K562 (cell line): ENCODE data around the gene TARS2. TPM values are rescaled to one million over a fixed set of nuclear protein-coding genes. Genes with fewer than 3 reads are reported as not detected.

Source experiments
- EP300 ChIP-seq: IDR thresholded peaks from 2 replicates; pipeline ENCODE4 v1.6.1; 2012; ENCODE audit warnings: low read length, improper control_type of control experiment
- GATA2 ChIP-seq: sonication (generic); formaldehyde crosslinking; IDR thresholded peaks from 2 replicates; pipeline ENCODE4 v1.4.0; 2020; ENCODE audit warnings: mild to moderate bottlenecking, missing genetic modification reagents
- GTF2E2 ChIP-seq: fragments of 200-800 bp; sonication (Bioruptor generic); IDR thresholded peaks from 2 replicates; pipeline ENCODE4 v1.6.1; 2016; ENCODE audit warnings: missing genetic modification characterization, missing compliant biosample characterization
- HBP1 ChIP-seq: fragments of 450-650 bp; formaldehyde crosslinking; IDR thresholded peaks from 2 replicates; pipeline ENCODE4 v1.4.0; 2022; ENCODE audit warnings: missing genetic modification characterization
- HNRNPH1 ChIP-seq: fragments of 200-400 bp; formaldehyde crosslinking; optimal IDR thresholded peaks from 2 replicates; pipeline ENCODE3; 2017; ENCODE audit warnings: low read depth, mild to moderate bottlenecking, low read length, moderate library complexity
- HNRNPK ChIP-seq: fragments of 200-400 bp; formaldehyde crosslinking; IDR thresholded peaks from one replicate; pipeline ENCODE4 v1.6.1; 2018; ENCODE audit warnings: mild to moderate bottlenecking, low read depth, low read length; ENCODE audit not compliant: poor library complexity, severe bottlenecking
- KDM5B ChIP-seq: fragments of 200-600 bp; sonication (generic); IDR thresholded peaks from 2 replicates; pipeline ENCODE4 v1.6.1; 2012; ENCODE audit warnings: low read depth, mild to moderate bottlenecking, moderate library complexity, low read length, control low read depth, inconsistent platforms; ENCODE audit not compliant: insufficient replicate concordance
- MCM3 ChIP-seq: fragments of 450-650 bp; IDR thresholded peaks from 2 replicates; pipeline ENCODE4 v1.6.1; 2016
- MLLT1 ChIP-seq, 2 experiments: fragments of 450-650 bp; IDR thresholded peaks; 2 replicates each; pipeline ENCODE4 v1.6.1; 2016
- PPARD ChIP-seq: fragments of 250-450 bp; sonication (Bioruptor Pico); IDR thresholded peaks from 2 replicates; pipeline ENCODE4 v1.8.0; 2022; ENCODE audit warnings: inconsistent platforms, mild to moderate bottlenecking, moderate library complexity
- SMARCA4 ChIP-seq: fragments of 450-650 bp; IDR thresholded peaks from 2 replicates; pipeline ENCODE4 v1.6.1; 2016
- TARDBP ChIP-seq: fragments of 450-650 bp; IDR thresholded peaks from 2 replicates; pipeline ENCODE4 v1.6.1; 2016
- TBL1XR1 ChIP-seq, 2 experiments: IDR thresholded peaks; 2 replicates each; pipeline ENCODE4 v1.6.1; 2012; ENCODE audit warnings: improper control_type of control experiment in 2 of 2, low read length in 2 of 2, mild to moderate bottlenecking in 1 of 2
- ZKSCAN3 ChIP-seq: fragments of 250-450 bp; sonication (Bioruptor Pico); IDR thresholded peaks from 2 replicates; pipeline ENCODE4 v1.4.0; 2020
- ZNF24 ChIP-seq: fragments of 450-650 bp; IDR thresholded peaks from 2 replicates; pipeline ENCODE4 v1.6.1; 2016
- ZNF431 ChIP-seq: sonication (generic); formaldehyde crosslinking; IDR thresholded peaks from 2 replicates; pipeline ENCODE4 v1.8.0; 2022; ENCODE audit warnings: mild to moderate bottlenecking, missing genetic modification reagents
- ZNF695 ChIP-seq: fragments of 450-650 bp; formaldehyde crosslinking; IDR thresholded peaks from 2 replicates; pipeline ENCODE4 v1.4.0; 2020; ENCODE audit warnings: mild to moderate bottlenecking, moderate library complexity
- ZNF699 ChIP-seq: fragments of 250-450 bp; sonication (Bioruptor Pico); IDR thresholded peaks from 2 replicates; pipeline ENCODE4 v1.8.0; 2021; ENCODE audit warnings: mild to moderate bottlenecking, moderate library complexity; ENCODE audit not compliant: insufficient replicate concordance
- polyA plus RNA-seq, 8 experiments: library from polyadenylated mRNA; depleted of rRNA in 4 of 8; stranded (reverse) in 5 of 8; unstranded in 3 of 8; fragments of >200 nt; fragmentation: Nextera tagmentation in 2 of 8; fragmentation: Illumina TruSeq in 1 of 8; extraction: Ambion mirVana in 2 of 8; extraction: Trizol in 1 of 8; gene quantifications; 2 replicates each; pipeline versions ENCODE4 v1.2.1 to v1.2.3, GENCODE V29; 2011 to 2014; ENCODE audit warnings: inconsistent platforms in 1 of 8, missing spikeins in 1 of 8
- total RNA-seq, 7 experiments: library from RNA; depleted of rRNA in 6 of 7; stranded (reverse); fragments of >200 nt in 6 of 7; fragmentation: Illumina TruSeq in 2 of 7; extraction: Trizol in 2 of 7; gene quantifications; 2 replicates each; pipeline versions ENCODE4 v1.2.1 to v1.2.3, GENCODE V29; 2011 to 2021; ENCODE audit warnings: low replicate concordance in 1 of 7
- TF ChIP-seq, protein P1 (sequence below): sonication (generic); formaldehyde crosslinking; IDR thresholded peaks from 2 replicates; pipeline ENCODE4 v1.9.0; 2022; ENCODE audit warnings: mild to moderate bottlenecking, missing genetic modification reagents
- TF ChIP-seq, protein P2 (sequence below): fragments of 150-350 bp; IDR thresholded peaks from 2 replicates; pipeline ENCODE4 v1.6.1; 2014; ENCODE audit warnings: low read depth, mild to moderate bottlenecking, low read length, borderline replicate concordance
- TF ChIP-seq, protein P3 (sequence below): fragments of 250-450 bp; sonication (Bioruptor Pico); IDR thresholded peaks from 2 replicates; pipeline ENCODE4 v1.4.0; 2020

The TARS2 gene
- total and polyA plus RNA-seq, 9 of the 15 experiments (the other 6 are each of a cell fraction or from before 2014, with no cell fraction given) = 17.0 to 64.2 (median 39.4) TPM

GRCh38 chr1:150507912-150508864 is 21.0 kb downstream of the TARS2 start, which contains the start of gene ECM1 (continued):
- no peak for TF ChIP-seq HBP1
- TF ChIP-seq GATA2 = no peak
- no peak for TF ChIP-seq MLLT1 (IDR thresholded peaks at IDR 0.05)
- no peak for TF ChIP-seq ZNF431 (CRISPR knock-in tag)
- TF ChIP-seq ZNF695 (CRISPR knock-in tag) = no peak
- TF ChIP-seq KDM5B = peak; percentile 78
- TF ChIP-seq, protein P1, sequence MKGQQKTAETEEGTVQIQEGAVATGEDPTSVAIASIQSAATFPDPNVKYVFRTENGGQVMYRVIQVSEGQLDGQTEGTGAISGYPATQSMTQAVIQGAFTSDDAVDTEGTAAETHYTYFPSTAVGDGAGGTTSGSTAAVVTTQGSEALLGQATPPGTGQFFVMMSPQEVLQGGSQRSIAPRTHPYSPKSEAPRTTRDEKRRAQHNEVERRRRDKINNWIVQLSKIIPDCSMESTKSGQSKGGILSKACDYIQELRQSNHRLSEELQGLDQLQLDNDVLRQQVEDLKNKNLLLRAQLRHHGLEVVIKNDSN (CRISPR knock-in tag) = no peak
- no peak for TF ChIP-seq PPARD (CRISPR knock-in tag)
- TF ChIP-seq TARDBP = no peak
- TF ChIP-seq, protein P2, sequence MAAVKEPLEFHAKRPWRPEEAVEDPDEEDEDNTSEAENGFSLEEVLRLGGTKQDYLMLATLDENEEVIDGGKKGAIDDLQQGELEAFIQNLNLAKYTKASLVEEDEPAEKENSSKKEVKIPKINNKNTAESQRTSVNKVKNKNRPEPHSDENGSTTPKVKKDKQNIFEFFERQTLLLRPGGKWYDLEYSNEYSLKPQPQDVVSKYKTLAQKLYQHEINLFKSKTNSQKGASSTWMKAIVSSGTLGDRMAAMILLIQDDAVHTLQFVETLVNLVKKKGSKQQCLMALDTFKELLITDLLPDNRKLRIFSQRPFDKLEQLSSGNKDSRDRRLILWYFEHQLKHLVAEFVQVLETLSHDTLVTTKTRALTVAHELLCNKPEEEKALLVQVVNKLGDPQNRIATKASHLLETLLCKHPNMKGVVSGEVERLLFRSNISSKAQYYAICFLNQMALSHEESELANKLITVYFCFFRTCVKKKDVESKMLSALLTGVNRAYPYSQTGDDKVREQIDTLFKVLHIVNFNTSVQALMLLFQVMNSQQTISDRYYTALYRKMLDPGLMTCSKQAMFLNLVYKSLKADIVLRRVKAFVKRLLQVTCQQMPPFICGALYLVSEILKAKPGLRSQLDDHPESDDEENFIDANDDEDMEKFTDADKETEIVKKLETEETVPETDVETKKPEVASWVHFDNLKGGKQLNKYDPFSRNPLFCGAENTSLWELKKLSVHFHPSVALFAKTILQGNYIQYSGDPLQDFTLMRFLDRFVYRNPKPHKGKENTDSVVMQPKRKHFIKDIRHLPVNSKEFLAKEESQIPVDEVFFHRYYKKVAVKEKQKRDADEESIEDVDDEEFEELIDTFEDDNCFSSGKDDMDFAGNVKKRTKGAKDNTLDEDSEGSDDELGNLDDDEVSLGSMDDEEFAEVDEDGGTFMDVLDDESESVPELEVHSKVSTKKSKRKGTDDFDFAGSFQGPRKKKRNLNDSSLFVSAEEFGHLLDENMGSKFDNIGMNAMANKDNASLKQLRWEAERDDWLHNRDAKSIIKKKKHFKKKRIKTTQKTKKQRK = no peak
- TF ChIP-seq HNRNPK = no peak
- peak; percentile 54 for TF ChIP-seq SMARCA4
- no peak for TF ChIP-seq MCM3
- no peak for TF ChIP-seq HNRNPH1
- TF ChIP-seq ZNF699 (CRISPR knock-in tag) = no peak
- TF ChIP-seq EP300 = peak; percentile 66
- no peak for TF ChIP-seq ZKSCAN3 (CRISPR knock-in tag)
- TF ChIP-seq, protein P3, sequence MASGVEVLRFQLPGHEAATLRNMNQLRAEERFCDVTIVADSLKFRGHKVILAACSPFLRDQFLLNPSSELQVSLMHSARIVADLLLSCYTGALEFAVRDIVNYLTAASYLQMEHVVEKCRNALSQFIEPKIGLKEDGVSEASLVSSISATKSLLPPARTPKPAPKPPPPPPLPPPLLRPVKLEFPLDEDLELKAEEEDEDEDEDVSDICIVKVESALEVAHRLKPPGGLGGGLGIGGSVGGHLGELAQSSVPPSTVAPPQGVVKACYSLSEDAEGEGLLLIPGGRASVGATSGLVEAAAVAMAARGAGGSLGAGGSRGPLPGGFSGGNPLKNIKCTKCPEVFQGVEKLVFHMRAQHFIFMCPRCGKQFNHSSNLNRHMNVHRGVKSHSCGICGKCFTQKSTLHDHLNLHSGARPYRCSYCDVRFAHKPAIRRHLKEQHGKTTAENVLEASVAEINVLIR (CRISPR knock-in tag) = no peak
- peak in 1 of 2 experiments; percentile 56; a peak in 1 of 4 replicates for TF ChIP-seq TBL1XR1 (IDR thresholded peaks at IDR 0.05; ENCODE audit: low read length in 2 of 2)
- TF ChIP-seq GTF2E2 = no peak
- no peak for TF ChIP-seq ZNF24
